ENCODE data around the gene SMARCC2. TPM values are rescaled to one million over a fixed set of nuclear protein-coding genes. Genes with fewer than 3 reads are reported as not detected.

The SMARCC2 gene
- total and polyA plus RNA-seq, 9 of the 15 experiments (the other 6 are each of a cell fraction or from before 2014, with no cell fraction given): 11.9 to 86.0 (median 36.6) TPM

GRCh38 chr12:56116267-56117081, 72.8 kb downstream of the SMARCC2 start, which contains the start of gene RPL41 (continued):
- TF ChIP-seq, protein P1, sequence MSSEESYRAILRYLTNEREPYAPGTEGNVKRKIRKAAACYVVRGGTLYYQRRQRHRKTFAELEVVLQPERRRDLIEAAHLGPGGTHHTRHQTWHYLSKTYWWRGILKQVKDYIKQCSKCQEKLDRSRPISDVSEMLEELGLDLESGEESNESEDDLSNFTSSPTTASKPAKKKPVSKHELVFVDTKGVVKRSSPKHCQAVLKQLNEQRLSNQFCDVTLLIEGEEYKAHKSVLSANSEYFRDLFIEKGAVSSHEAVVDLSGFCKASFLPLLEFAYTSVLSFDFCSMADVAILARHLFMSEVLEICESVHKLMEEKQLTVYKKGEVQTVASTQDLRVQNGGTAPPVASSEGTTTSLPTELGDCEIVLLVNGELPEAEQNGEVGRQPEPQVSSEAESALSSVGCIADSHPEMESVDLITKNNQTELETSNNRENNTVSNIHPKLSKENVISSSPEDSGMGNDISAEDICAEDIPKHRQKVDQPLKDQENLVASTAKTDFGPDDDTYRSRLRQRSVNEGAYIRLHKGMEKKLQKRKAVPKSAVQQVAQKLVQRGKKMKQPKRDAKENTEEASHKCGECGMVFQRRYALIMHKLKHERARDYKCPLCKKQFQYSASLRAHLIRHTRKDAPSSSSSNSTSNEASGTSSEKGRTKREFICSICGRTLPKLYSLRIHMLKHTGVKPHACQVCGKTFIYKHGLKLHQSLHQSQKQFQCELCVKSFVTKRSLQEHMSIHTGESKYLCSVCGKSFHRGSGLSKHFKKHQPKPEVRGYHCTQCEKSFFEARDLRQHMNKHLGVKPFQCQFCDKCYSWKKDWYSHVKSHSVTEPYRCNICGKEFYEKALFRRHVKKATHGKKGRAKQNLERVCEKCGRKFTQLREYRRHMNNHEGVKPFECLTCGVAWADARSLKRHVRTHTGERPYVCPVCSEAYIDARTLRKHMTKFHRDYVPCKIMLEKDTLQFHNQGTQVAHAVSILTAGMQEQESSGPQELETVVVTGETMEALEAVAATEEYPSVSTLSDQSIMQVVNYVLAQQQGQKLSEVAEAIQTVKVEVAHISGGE (CRISPR knock-in tag; IDR thresholded peaks at IDR 0.05): peak in 2 of 3 experiments; percentile 38 to 95; a peak in 3 of 6 replicates
- no peak for TF ChIP-seq RFX5 (IDR thresholded peaks at IDR 0.05; ENCODE audit: low read depth, low read length)
- peak; percentile 86; the same call in 1 of the 2 replicates for TF ChIP-seq GATAD2B (IDR thresholded peaks at IDR 0.05; ENCODE audit: borderline replicate concordance)
- TF ChIP-seq, protein P2, sequence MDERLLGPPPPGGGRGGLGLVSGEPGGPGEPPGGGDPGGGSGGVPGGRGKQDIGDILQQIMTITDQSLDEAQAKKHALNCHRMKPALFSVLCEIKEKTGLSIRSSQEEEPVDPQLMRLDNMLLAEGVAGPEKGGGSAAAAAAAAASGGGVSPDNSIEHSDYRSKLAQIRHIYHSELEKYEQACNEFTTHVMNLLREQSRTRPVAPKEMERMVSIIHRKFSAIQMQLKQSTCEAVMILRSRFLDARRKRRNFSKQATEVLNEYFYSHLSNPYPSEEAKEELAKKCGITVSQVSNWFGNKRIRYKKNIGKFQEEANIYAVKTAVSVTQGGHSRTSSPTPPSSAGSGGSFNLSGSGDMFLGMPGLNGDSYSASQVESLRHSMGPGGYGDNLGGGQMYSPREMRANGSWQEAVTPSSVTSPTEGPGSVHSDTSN (CRISPR knock-in tag; IDR thresholded peaks at IDR 0.05; ENCODE audit: low read depth): no peak
- TF ChIP-seq, protein P2 (tag; conservative IDR thresholded peaks at IDR 0.05; ENCODE audit: low read depth): no peak
- peak; percentile 90 for TF ChIP-seq ZNF143 (CRISPR knock-in tag; IDR thresholded peaks at IDR 0.05)
- no peak; a peak in 1 of 4 replicates for TF ChIP-seq ARNT (IDR thresholded peaks at IDR 0.05)
- TF ChIP-seq SMC3 (conservative IDR thresholded peaks at IDR 0.05; ENCODE audit: insufficient read depth, low read depth, low read length): 0 out of 2 replicates have a peak, but pooled peaks have one; percentile 23
- TF ChIP-seq STAT6 (CRISPR knock-in tag; IDR thresholded peaks at IDR 0.05): peak; percentile 68; the same call in 1 of the 2 replicates
- peak; percentile 82 for TF ChIP-seq POLR2G (IDR thresholded peaks at IDR 0.05; ENCODE audit: low read depth, low read length)
- TF ChIP-seq EWSR1 (IDR thresholded peaks at IDR 0.05; ENCODE audit: borderline replicate concordance, low read depth, partially characterized antibody): no peak
- peak; percentile 75 for TF ChIP-seq MIER1 (IDR thresholded peaks at IDR 0.05; ENCODE audit: low read depth)
- peak; percentile 88 for TF ChIP-seq CHD1 (IDR thresholded peaks at IDR 0.05; ENCODE audit: low read length)
- peak; percentile 87 for TF ChIP-seq KLF1 (tag; IDR thresholded peaks at IDR 0.05)
- TF ChIP-seq FOXJ3 (CRISPR knock-in tag; IDR thresholded peaks at IDR 0.05): no peak
- peak; percentile 93 for TF ChIP-seq SPI1 (IDR thresholded peaks at IDR 0.05; ENCODE audit: borderline replicate concordance, low read depth, low read length)
- no peak for TF ChIP-seq CBFA2T2 (conservative IDR thresholded peaks at IDR 0.05)
- TF ChIP-seq ZFX (CRISPR knock-in tag; IDR thresholded peaks at IDR 0.05): peak; percentile 81
- no peak; the same call in 1 of the 2 replicates for TF ChIP-seq ZNF316 (IDR thresholded peaks at IDR 0.05)

Data from K562 (cell line).